GM12864 (cell line): ENCODE data around the gene TUB.

ENCODE experiments used
- DNase-seq: peaks from one replicate; pipeline ENCODE4 v3.0.0-alpha.2; 2011; ENCODE audit warnings: low read depth
- H3K4me3 ChIP-seq: 2 replicates; pipeline ENCODE4 v1.5.1; 2011; ENCODE audit warnings: mild to moderate bottlenecking, low read depth, low read length, control low read depth
- CTCF ChIP-seq: IDR thresholded peaks from 2 replicates; pipeline ENCODE4 v1.5.1; 2011; ENCODE audit warnings: low read depth, mild to moderate bottlenecking, moderate library complexity, low read length, control low read depth, inconsistent platforms; ENCODE audit errors: missing control alignments

TUB gene

DNA sequence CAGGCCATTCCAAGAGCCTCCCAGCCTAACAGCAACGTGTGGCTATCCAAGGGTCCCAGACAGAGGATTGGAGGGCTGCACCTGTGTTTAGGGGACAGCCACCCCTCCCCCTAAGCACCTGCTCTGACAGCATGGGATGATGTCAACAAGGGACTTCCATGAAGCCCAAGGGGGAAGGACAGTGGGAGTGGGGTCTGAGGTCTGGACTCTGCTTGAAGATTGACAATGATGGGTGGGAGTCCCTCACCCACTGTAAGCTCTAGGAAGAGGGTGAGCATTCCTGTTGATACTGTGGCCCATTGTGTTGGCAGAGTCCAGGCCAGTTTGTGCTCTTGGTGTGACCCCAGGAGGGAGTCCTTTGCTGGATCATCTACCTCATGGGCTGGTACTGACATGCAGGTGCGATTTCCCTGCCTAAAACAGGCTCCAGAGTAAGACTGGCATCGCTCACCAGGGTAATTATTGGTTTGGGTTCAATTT lies 46.9 kb upstream of the TUB start:
- no peak overlapping the region for H3K4me3 ChIP-seq
- DNase-seq: no peak
- no peak for TF ChIP-seq CTCF

DNA sequence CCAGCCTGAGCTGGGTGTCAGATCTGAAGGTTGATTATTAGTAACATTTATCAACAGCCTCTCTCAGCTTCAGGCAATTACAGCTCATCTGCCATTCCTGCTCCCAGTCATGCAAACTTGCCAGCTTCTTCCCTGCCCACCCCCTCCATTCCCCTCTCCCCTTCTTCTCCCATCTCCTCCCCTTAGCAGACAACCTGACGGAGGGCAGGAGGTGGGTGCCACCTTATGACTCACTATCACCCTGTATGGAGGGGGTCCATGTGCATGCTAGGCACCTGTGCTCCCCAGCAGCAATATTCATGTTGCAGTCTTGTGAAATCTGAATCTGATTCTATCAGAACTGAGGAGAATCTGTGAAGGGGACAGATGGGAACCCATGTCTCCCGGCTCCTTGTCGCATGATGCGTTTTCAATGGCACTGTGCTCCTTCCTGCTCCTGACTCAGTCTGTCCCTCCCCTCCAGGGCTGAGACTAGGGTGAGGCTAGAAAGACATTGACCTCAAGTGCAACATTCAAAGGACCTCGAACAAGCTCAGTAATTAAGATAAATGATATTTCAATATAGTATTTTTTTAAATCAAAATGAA lies 46.3 kb upstream of the TUB start:
- no peak for DNase-seq
- H3K4me3 ChIP-seq: no peak overlapping the region
- no peak for TF ChIP-seq CTCF

- no peak overlapping the region for H3K4me3 ChIP-seq
- no peak for TF ChIP-seq CTCF
- no peak for DNase-seq
These were observed 45.7 kb upstream of the TUB start for GRCh38 chr11:8035200-8035855.

DNA sequence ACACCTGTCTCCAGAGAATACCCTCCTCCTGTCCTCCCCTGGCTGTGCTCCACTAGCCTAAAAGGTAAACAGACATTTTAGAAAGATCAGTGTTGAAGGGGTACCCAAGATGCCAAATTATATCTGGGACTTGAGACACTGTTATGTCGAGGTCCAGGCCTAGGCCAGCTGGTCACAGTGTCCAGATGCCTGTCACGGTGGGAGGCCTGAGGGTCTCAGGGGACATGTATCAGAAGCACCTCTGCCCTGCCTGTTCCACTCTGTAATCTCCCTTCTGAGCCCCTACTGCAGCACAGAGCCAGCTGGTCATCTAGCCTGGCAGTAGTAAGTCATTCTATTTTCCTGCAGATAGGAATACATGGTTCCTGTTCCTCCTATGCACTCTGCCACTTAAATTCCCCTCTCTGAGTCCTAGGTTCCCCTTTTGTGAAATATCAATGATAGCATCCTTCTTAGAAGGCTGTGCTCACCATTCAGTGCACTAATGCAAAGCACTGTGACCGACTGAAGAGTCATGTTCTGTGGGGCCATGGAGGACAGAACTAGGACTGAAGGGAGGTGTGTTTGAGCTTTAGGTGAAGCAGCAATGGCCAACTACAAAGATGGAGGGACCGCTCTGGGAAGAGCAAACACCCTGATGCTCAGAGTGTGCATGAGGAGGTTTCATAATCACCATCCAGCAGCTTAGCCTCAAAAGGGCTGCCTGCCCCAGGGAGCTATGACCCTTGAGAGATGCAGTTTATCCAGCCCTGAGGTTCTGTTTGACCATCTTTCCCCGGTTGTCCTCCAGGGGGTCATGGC lies 44.8 kb upstream of the TUB start:
- no peak for DNase-seq
- TF ChIP-seq CTCF: no peak
- H3K4me3 ChIP-seq: no peak overlapping the region

- TF ChIP-seq CTCF: no peak
- no peak overlapping the region for H3K4me3 ChIP-seq
- DNase-seq: no peak
These were observed 44.0 kb upstream of the TUB start for GRCh38 chr11:8036986-8037385.

GRCh38 chr11:8038393-8038792 lies 42.6 kb upstream of the TUB start:
- no peak for TF ChIP-seq CTCF
- no peak for DNase-seq
- no peak overlapping the region for H3K4me3 ChIP-seq
